A204.1 (cell line): ENCODE measurements around the gene HLA-B.
"Not testable (repeated sequence)": the region's sequence is repeated elsewhere in the genome, so short reads cannot be mapped to it uniquely, and the experiment has no call there.

ENCODE experiments used
- FAIRE-seq: peaks from 2 replicates; lab custom pipeline; 2012; peaks lifted over from hg19 to GRCh38; lab: Jason Lieb, UNC

Gene HLA-B

GRCh38 chr6:31383149-31383548 is 26.2 kb upstream of the HLA-B start:
- FAIRE-seq = no peak

GRCh38 chr6:31381666-31382065 is 24.7 kb upstream of the HLA-B start:
- FAIRE-seq = no peak

- FAIRE-seq = no peak
Measured at GRCh38 chr6:31379850-31380249, 22.9 kb upstream of the HLA-B start.

GRCh38 chr6:31378721-31379103 is 21.7 kb upstream of the HLA-B start:
- no peak for FAIRE-seq

GRCh38 chr6:31378062-31378720 is 21.2 kb upstream of the HLA-B start:
- no peak for FAIRE-seq

GRCh38 chr6:31377029-31377428 is 20.1 kb upstream of the HLA-B start:
- FAIRE-seq = no peak

GRCh38 chr6:31375699-31376098 is 18.7 kb upstream of the HLA-B start:
- FAIRE-seq = no peak

GRCh38 chr6:31374118-31374517 is 17.1 kb upstream of the HLA-B start:
- not testable (repeated sequence) for FAIRE-seq

- no peak for FAIRE-seq
Measured at GRCh38 chr6:31368461-31368860, 11.5 kb upstream of the HLA-B start.

GRCh38 chr6:31366693-31367470 is 9.9 kb upstream of the HLA-B start:
- peak; percentile 16 for FAIRE-seq

GRCh38 chr6:31365864-31366263 is 8.9 kb upstream of the HLA-B start:
- FAIRE-seq = no peak

GRCh38 chr6:31363811-31364210 is 6.8 kb upstream of the HLA-B start:
- FAIRE-seq = no peak

GRCh38 chr6:31362751-31363150 is 5.8 kb upstream of the HLA-B start:
- FAIRE-seq = no peak

GRCh38 chr6:31359581-31359980 is 2.6 kb upstream of the HLA-B start:
- no peak for FAIRE-seq

GRCh38 chr6:31358302-31358701 is 1.3 kb upstream of the HLA-B start:
- no peak for FAIRE-seq

- no peak for FAIRE-seq
Measured at GRCh38 chr6:31357886-31358285, 907 bp upstream of the HLA-B start.

GRCh38 chr6:31356216-31356945 is 598 bp downstream of the HLA-B start:
- no peak for FAIRE-seq

- FAIRE-seq = no peak
Measured at GRCh38 chr6:31355583-31355948, 1.4 kb downstream of the HLA-B start.

GRCh38 chr6:31354864-31355582 is 2.0 kb downstream of the HLA-B start:
- no peak for FAIRE-seq

- no peak for FAIRE-seq
Measured at GRCh38 chr6:31354158-31354863, 2.7 kb downstream of the HLA-B start.

GRCh38 chr6:31353384-31353945 is 3.5 kb downstream of the HLA-B start:
- FAIRE-seq = no peak
